Ammon's horn (tissue), 1 donor: ENCODE data around the gene KLHL7.

Experiments used
- DNase-seq: peaks from one replicate; pipeline ENCODE4 v3.0.0-alpha.2; 2016; ENCODE audit warnings: low spot score

Gene KLHL7

GRCh38 chr7:23105644-23106056 is at the start of gene KLHL7:
Gene KLHL7, plus strand, starts transcription at chr7:23105785. Its CDS starts 242 bp downstream, at chr7:23106027.
- DNase-seq, result peak; percentile 97

- DNase-seq, result peak; percentile 46
Measured at GRCh38 chr7:23058408-23059096, 47.0 kb upstream of the KLHL7 start.

GRCh38 chr7:23061327-23061726 is 44.3 kb upstream of the KLHL7 start:
- DNase-seq, result no peak

- DNase-seq, result peak; percentile 48
Measured at GRCh38 chr7:23062452-23062851, 43.1 kb upstream of the KLHL7 start.

- no peak for DNase-seq
Measured at GRCh38 chr7:23065974-23066373, 39.6 kb upstream of the KLHL7 start.

GRCh38 chr7:23067271-23067670 is 38.3 kb upstream of the KLHL7 start:
- DNase-seq, result peak; percentile 27

- peak; percentile 22 for DNase-seq
Measured at GRCh38 chr7:23072048-23072447, 33.5 kb upstream of the KLHL7 start.

- no peak for DNase-seq
Measured at GRCh38 chr7:23072922-23073321, 32.7 kb upstream of the KLHL7 start.

- DNase-seq, result no peak
Measured at GRCh38 chr7:23074443-23075261, 30.9 kb upstream of the KLHL7 start.

- DNase-seq, result no peak
Measured at GRCh38 chr7:23075571-23075970, 30.0 kb upstream of the KLHL7 start.

- DNase-seq, result no peak
Measured at GRCh38 chr7:23076772-23077171, 28.8 kb upstream of the KLHL7 start.

- DNase-seq, result no peak
Measured at GRCh38 chr7:23093111-23093510, 12.5 kb upstream of the KLHL7 start.

- DNase-seq, result no peak
Measured at GRCh38 chr7:23093546-23093945, 12.0 kb upstream of the KLHL7 start.

- DNase-seq, result no peak
Measured at GRCh38 chr7:23096518-23097290, 8.9 kb upstream of the KLHL7 start.

GRCh38 chr7:23098029-23098428 is 7.6 kb upstream of the KLHL7 start:
- DNase-seq, result no peak

GRCh38 chr7:23098460-23098859 is 7.1 kb upstream of the KLHL7 start:
- DNase-seq, result no peak

GRCh38 chr7:23100697-23101096 is 4.9 kb upstream of the KLHL7 start:
- DNase-seq, result no peak

GRCh38 chr7:23105086-23105643 is 420 bp upstream of the KLHL7 start:
- DNase-seq, result no peak

GRCh38 chr7:23106057-23106822 is 655 bp downstream of the KLHL7 start:
- DNase-seq, result peak; percentile 63

- peak; percentile 20 for DNase-seq
Measured at GRCh38 chr7:23106823-23107663, 1.5 kb downstream of the KLHL7 start.

- DNase-seq, result no peak
Measured at GRCh38 chr7:23107781-23108180, 2.2 kb downstream of the KLHL7 start.
